Skin of body (tissue), 2 donors: ENCODE measurements around the gene TIMP2. TPM values are rescaled to one million over a fixed set of nuclear protein-coding genes. Genes with fewer than 3 reads are reported as not detected.
A peak's percentile ranks its signal among the peaks of the same experiment; 100 is the strongest.
"Not testable (repeated sequence)": the region's sequence is repeated elsewhere in the genome, so short reads cannot be mapped to it uniquely, and the experiment has no call there.

Source experiments
- DNase-seq: peaks from one replicate; lab custom pipeline; 2025; lab: John Stamatoyannopoulos, UW
- total RNA-seq: library from RNA; depleted of rRNA; stranded (reverse); fragments of >200 nt; gene quantifications from one replicate; pipeline ENCODE4 v1.2.3, GENCODE V29; 2014

The TIMP2 gene
- total RNA-seq, 1 donor from 2014 or later = 101 TPM

DNA sequence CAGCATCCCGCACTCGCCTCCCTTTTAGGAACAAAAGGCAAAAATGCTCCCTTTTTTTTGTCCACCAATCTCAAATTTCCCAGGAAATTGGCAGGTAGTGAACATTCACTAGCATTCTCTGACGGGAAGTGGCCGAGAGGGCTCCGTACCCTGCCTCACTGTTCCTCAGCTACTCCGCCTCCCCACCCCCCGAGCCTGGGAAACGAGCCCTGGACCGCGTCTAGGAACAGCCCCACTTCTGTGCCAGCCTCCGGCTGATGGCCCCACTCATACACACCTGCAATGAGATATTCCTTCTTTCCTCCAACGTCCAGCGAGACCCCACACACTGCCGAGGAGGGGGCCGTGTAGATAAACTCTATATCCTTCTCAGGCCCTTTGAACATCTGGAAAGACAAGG, 54.6 kb downstream of the TIMP2 start:
- DNase-seq = no peak

DNA sequence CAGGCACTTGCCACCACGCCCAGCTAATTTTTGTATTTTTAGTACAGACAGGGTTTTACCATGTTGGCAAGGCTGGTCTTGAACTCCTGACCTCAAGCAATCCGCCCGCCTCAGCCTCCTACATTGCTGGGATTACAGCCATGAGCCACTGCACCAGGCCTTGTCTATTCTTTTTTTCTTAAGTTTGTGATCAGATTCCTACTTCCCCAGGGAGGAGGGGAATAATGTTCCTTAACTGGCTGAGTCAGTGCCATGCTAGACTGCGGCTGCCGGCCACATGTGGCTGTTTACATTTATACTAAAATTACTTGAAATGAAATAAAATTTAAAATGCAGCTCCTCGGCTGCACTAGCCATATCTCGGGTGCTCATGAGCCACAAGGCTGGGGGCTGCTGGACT, 56.8 kb downstream of the TIMP2 start:
- DNase-seq = peak; percentile 38

DNA sequence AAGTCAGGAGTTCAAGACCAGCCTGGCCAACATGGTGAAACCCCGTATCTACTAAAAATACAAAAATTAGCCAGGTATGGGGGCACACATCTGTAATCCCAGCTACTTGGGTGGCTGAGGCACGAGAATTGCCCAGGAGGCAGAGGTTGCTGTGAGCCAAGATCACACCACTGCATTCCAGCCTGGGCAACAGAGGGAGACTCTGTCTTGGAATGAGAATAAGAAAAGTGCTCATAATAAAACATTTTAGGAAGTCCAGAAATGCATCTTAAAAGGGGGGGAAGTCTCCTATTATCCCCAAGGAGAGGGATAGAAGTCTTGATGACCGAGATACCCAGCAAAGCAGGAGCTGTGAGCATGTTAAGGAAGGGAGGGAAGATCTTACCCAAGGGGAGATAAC, 58.1 kb downstream of the TIMP2 start:
- not testable (repeated sequence) for DNase-seq

- peak; percentile 73 for DNase-seq
These were observed 59.4 kb downstream of the TIMP2 start for GRCh38 chr17:78865682-78866390.

DNA sequence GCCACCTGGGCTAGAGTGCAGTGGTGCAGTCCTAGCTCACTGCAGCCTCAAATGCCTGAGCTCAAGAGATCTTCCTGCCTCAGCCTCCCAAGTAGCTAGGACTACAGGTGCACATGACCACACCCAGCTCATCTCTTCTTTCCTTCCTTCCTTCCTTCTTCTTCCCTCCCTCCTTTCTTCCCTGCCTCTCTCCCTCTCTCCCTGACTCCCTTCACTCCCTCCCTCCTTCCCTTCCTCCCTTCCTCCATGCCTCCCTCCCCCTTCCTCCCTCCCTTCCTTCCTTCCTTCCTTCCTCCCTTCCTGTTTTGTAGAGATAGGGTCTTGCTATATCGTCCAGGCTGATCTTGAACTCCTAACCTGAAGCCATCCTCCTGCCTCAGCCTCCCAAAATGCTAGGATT, 61.1 kb downstream of the TIMP2 start:
- DNase-seq = no peak

- no peak for DNase-seq
These were observed 62.8 kb downstream of the TIMP2 start for GRCh38 chr17:78862073-78863023.

DNA sequence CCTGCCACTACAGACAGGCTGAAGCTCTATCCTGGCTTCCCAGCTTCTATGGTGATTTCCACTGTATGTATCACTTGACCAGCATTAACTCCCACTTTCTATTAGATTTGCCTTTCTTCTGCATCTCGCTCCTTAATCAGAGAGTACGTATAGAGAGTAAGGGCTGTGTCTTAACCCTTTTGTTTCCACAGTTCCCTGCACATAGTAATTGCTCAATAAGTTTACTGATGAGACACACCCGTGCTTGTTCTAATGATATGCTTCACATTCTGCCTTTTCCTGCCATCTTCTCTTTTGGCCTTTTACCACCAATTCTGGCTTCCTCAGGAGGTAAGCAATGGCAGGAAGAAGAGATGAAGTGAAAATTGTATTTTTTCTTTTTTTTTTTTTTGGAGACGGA, 64.0 kb downstream of the TIMP2 start:
- DNase-seq = no peak

DNA sequence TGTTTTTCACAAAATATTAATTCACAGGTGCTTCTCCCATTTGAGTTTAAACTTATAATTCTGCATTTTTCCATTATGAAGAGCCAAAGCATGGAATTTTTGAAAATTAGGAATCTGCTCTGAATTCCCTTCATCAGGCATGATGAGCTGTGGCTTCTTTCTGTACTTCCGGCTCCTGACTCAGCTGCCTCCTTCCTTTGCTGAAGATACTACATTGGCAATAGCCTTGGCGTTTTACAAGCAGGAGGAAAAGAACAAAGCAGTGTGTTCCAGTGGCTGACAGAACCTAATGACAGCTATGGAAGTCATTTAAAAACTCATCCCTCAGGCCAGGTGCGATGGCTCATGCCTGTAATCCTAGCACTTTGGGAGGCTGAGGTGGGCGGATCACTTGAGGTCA, 66.1 kb downstream of the TIMP2 start:
- DNase-seq = no peak

DNA sequence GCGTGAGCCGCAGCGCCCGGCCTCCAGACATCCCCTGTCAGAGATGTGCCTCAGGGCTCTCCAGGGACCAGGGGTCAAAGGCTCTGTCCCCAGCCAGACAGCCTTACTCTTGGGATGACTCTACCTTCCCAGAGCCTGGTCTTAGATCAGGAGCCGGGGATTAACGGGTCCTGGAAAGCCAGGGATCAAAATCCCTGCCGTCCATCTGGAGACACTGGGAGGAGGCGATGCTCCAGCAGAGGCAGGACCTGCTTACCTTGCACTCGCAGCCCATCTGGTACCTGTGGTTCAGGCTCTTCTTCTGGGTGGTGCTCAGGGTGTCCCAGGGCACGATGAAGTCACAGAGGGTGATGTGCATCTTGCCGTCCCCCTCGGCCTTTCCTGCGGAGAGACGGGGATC, 67.9 kb downstream of the TIMP2 start:
- no peak for DNase-seq

DNA sequence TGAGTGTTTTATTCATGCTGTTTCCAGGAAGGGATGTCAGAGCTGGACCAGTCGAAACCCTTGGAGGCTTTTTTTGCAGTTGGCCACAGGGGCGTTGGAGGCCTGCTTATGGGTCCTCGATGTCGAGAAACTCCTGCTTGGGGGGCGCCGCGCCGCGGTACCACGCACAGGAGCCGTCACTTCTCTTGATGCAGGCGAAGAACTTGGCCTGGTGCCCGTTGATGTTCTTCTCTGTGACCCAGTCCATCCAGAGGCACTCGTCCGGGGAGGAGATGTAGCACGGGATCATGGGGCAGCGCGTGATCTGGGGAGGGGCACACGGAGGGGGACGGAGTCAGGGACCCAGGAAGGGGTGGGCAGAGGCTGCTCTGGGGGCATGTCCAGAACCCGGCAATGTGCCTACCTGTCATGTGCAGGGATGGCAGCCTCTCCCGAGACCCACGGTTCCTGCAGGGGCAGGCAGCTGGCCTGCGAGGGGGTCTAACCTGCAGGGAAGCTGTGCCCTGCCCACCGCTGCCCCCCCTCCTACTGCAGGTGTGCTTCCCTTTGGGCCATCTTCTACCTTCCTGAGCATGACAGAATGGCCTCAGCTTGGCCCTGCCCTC, 69.5 kb downstream of the TIMP2 start:
- DNase-seq = no peak

DNA sequence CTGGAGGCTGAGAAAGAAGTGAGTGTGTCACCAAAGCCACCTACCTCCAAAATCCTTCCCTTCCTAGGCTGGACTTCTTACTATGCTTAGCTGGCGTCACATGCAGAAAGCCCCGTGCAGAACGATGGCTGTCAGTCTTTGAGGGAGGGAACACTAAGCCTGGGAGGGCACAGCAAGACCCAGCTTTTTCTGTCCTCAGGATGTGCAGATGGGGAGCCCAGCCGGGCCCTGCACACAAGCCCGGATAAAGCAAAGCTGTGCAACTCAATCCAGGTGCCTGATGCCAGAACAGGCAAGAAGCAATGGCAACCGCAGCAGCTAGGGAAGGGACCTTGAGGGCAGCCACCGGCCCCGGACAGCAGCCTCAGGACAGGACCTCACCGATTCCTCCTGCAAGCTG, 70.7 kb downstream of the TIMP2 start:
- DNase-seq = no peak

GRCh38 chr17:78853926-78854394, 71.2 kb downstream of the TIMP2 start:
- no peak for DNase-seq

DNA sequence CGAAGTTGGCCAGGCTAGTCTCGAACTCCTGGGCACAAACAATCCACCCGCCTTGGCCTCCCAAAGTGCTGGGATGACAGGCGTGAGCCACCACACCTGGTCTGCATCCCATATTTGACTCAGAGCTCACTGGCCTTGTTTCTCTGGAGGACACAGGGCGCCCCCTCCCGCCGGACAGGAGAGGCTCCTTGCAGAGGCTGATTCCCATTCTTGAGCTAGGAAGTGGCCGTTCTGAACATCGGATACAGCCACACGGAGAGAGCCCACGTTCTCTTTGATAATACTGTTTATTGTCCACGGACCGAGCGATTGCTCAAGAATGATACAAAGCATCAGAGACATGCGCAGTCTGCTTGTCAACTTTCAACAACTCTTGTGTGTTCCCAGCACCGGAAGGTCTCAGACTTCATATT, 72.5 kb downstream of the TIMP2 start:
- DNase-seq = no peak

GRCh38 chr17:78849026-78849425, 76.2 kb downstream of the TIMP2 start:
- no peak for DNase-seq

DNA sequence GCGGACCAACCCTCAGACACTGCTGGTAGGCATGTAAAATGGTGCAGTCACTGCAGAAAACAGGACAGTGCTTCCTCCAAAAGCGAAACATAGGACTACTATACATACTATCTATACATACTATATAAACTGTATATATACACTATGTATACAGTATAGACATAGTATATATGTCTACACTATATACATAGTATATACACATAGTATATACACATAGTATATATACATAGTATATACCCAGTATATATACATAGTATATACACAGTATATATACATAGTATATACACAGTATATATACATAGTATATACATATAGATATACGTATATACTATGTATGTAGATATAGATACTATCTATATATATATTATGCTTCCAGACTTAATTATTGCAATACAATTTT, 78.1 kb downstream of the TIMP2 start:
- DNase-seq = no peak

DNA sequence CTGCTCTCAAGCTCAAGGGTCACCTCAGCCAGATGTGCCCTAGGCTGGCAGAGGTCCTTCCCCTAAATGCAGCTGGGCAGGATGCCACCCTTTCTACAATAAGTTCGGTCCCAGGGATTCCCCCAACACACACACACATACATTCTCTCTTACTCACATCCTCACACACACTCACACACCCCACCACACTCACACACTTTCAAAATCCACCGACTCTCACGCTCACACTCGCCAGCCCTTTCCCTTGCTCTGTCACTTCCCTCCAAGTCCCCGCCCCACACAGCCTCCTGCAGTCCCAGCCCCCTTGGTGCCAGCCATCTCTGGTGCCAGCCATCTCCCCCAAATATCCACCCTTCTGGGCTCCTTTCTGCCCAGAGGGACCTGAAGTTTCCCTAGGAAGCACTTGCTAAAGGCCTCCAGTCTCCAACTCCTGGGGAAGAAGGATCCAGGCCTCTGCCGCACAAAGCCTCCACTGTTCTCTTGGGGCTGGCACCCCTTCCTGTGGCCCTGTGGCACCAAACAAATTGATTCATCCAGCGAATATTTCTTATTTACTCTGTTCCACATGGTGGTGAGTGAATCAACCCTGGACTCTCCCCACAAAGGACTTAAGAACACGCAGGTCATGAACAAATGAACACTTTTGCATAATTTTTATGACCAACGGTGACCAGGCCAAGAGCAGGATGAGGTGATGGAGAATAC, 80.7 kb downstream of the TIMP2 start:
- DNase-seq = no peak

DNA sequence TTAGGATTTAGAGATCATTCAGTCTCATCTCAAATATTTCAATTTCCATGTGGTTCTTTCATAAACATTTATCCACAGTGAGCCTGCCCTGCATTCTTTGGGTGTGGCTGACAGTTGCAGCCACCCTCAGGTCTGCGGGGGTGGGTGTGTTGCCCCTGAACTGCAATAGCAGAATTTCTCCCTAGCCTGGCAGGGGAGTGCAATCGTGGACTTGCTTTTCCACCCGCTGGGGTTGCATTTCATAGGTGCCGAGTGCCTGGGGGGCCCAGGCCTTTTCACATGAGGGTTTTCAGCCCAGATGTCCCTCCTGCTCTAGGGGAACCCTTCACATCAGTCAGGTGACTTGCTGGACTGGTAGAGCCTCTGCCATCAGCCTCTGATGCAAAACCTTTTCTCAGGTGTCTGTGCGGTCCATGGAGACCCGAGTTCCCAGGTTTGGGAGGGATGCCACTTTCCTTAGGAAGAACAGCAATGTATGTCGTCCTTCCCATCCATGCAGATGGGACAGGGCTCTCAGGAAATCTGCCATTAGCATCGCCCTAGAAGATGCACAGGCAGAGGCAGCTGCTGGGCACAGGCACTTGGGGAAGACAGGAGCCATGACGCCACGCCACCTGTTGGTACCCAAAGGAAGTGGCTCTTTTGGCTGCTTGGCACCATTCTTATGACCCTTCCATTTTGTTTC, 82.2 kb downstream of the TIMP2 start:
- no peak for DNase-seq

DNA sequence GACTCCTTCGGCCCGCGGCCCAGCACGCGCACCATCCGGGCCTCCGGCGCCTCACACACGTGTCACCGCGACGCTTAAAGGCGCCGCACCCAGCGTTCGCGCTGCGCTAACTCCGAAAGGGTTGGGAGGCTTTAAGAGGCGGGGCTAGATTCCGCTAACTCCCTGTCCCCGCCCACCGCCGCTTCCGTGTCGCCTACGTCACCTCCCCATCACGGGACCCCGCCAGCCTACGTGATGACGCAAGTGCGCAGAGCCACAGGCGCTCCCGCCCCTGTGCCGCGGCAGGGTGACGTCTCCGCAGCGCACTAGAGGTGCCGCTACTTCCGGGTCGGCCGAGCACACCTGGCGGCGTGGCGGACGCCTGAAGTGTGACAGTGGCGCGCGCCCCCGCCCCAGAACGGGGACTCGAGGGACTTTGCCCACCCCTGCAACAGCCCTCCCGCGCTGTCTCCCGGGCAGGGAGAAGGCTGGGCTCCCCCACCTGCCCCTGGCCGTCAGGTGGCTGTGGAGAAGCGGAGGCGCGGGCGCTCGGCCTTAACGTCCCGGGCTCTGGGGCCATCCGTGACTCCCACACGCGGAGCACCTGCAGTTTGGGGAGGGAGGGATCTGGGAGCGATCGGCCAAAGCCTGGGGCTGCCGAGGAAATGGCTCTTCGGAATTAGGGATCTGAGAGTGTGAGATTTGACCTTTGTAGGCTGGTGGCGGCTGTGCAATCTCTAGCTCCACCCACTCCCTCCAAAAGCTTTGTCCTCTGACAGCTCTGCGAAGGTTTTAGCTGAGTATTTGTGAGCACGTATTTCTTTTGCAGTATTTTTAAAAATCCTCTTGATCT, 84.2 kb downstream of the TIMP2 start, which contains the start of gene USP36:
Gene USP36, minus strand, starts transcription at position 35 of the 832 bp plus-strand sequence. CDS start 4,451 bp downstream, outside the sequence.
- peak; percentile 99 for DNase-seq

DNA sequence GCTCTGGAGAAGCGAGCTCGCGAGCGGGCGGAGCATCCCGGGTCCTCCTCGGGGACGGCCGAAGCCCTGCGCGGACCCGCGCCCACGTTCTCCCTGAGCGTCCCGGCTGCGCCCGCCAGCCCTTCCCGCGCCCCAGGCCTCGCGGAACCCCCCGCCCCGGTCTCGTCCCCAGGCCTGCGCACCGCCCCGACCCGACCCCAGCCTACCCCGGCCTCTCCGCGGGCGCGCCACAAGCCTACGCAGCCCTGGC, 84.7 kb downstream of the TIMP2 start:
- no peak for DNase-seq
